ENCODE measurements around the gene TRUB2. TPM values are rescaled to one million over a fixed set of nuclear protein-coding genes. Genes with fewer than 3 reads are reported as not detected.

TRUB2 gene
- total and polyA plus RNA-seq, 2 of the 8 experiments (the other 6 are each of a cell fraction or from before 2014, with no cell fraction given), result 20.7 to 37.8 TPM

DNA sequence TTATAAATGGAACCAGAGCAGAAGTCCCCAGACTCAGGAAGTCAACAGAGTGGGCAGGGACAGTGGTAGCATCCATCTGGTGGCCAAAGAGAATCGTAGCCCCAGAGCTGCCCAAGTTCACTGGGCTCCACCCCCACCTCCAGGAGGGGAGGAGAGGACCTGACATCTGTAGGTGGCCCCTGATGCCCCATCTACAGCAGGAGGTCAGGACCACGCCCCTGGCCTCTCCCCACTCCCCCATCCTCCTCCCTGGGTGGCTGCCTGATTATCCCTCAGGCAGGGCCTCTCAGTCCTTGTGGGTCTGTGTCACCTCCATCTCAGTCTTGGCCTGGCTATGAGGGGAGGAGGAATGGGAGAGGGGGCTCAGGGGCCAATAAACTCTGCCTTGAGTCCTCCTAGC is 38.6 kb upstream of the TRUB2 start:
- H4K8ac ChIP-seq (ENCODE audit: extremely low read depth, insufficient read depth, low read length), result no peak overlapping the region
- H3K4ac ChIP-seq (replicated peaks; ENCODE audit: insufficient read length, low read depth, low read length), result no peak overlapping the region
- H3K23me2 ChIP-seq (ENCODE audit: low read depth, low read length), result peaks cover 3% of the 10 kb centered on the region; the same call in 1 of the 2 replicates
- H3K79me1 ChIP-seq (ENCODE audit: low read depth, low read length), result no peaks in the 10 kb centered on the region
- H2BK20ac ChIP-seq (ENCODE audit: low read length), result no peak overlapping the region
- no peak overlapping the region for H2BK12ac ChIP-seq (ENCODE audit: low read depth, low read length)
- H3K36me3 ChIP-seq (ENCODE audit: control insufficient read depth in 2 of 4, insufficient read depth in 4 of 4, low read length in 3 of 4), result no peaks in the 10 kb centered on the region; a peak in 1 of 8 replicates
- no peak overlapping the region for H4K5ac ChIP-seq (ENCODE audit: insufficient read length, low read depth, low read length)
- H2BK120ac ChIP-seq (replicated peaks; ENCODE audit: low read depth, low read length), result no peak overlapping the region
- no peak overlapping the region for H3K4me3 ChIP-seq (ENCODE audit: extremely low read depth in 1 of 4, insufficient read depth in 2 of 4, low read depth in 3 of 4, low read length in 4 of 4)
- H3K18ac ChIP-seq (ENCODE audit: extremely low read depth, low read length), result no peak overlapping the region
- H3K9ac ChIP-seq (replicated peaks in 1 of 4; ENCODE audit: extremely low read depth in 1 of 4, low read depth in 3 of 4, low read length in 3 of 4), result no peak overlapping the region
- WGBS, 2 experiments (ENCODE audit: extremely low coverage in 1 of 2, insufficient coverage in 1 of 2, insufficient read length in 1 of 2, insufficient replicate concordance in 2 of 2, low coverage in 1 of 2, low lambda C conversion rate in 2 of 2, missing lambda C conversion rate in 1 of 2), result 78% methylated on average over 1 of the region's 2 CpGs; no CpG with 5 or more reads in 1 of the 2 experiments
- H4K20me1 ChIP-seq (replicated peaks in 1 of 2; ENCODE audit: control insufficient read depth in 1 of 2, insufficient read depth in 2 of 2, low read length in 2 of 2), result peaks cover 4 to 10% of the 10 kb centered on the region in 2 experiments
- no peaks in the 10 kb centered on the region for H3K79me2 ChIP-seq (ENCODE audit: control insufficient read depth in 1 of 2, insufficient read depth in 2 of 2, low read length in 2 of 2)
- H3K27ac ChIP-seq (ENCODE audit: low read depth, low read length), result no peak overlapping the region
- H2AK5ac ChIP-seq (ENCODE audit: low read depth, low read length), result no peak overlapping the region
- peaks cover 15 to 42% (median 32%) of the 10 kb centered on the region in 4 experiments for H3K27me3 ChIP-seq (replicated peaks in 1 of 4; ENCODE audit: control insufficient read depth in 3 of 4, extremely low read depth in 1 of 4, insufficient read depth in 3 of 4, low read length in 3 of 4)
- POLR2A ChIA-PET (ENCODE audit: partially characterized antibody), result interaction anchor here (1.7 to 6.3 kb wide), 7 partner anchors 11 to 76 kb away, joined by 3 to 92 read pairs (median 5); partner anchors contain the start of gene CERCAM
- no peaks in the 10 kb centered on the region for H3K9me3 ChIP-seq (ENCODE audit: insufficient read depth in 2 of 2, low read depth in 1 of 2, low read length in 1 of 2)
- DNase-seq (ENCODE audit: low read depth in 1 of 2, low spot score in 2 of 2) (no peak), FAIRE-seq (no peak)
- no peak overlapping the region for H3K14ac ChIP-seq (ENCODE audit: insufficient read length)
- H3K4me1 ChIP-seq (replicated peaks in 1 of 4; ENCODE audit: control insufficient read depth in 3 of 4, insufficient read depth in 4 of 4, low read length in 3 of 4), result peaks cover 5 to 20% (median 10%) of the 10 kb centered on the region in 4 experiments
- no peak overlapping the region for H2BK5ac ChIP-seq (ENCODE audit: low read depth, low read length)
- no peak overlapping the region for H3K4me2 ChIP-seq (ENCODE audit: insufficient read depth in 1 of 2, low read depth in 2 of 2, low read length in 2 of 2)
- H3K56ac ChIP-seq (replicated peaks; ENCODE audit: insufficient read length, low read depth, low read length), result no peak overlapping the region
- CTCF ChIA-PET (ENCODE audit: partially characterized antibody), result interaction anchor here (0.5 to 25.1 kb wide), 14 partner anchors 8 to 340 kb away, joined by 3 to 544 read pairs (median 14); partner anchors contain the start of genes CERCAM and URM1
- H2BK15ac ChIP-seq (ENCODE audit: low read length), result no peak overlapping the region
- H3K23ac ChIP-seq (ENCODE audit: insufficient read length), result no peak overlapping the region
- H4K91ac ChIP-seq (replicated peaks; ENCODE audit: insufficient read length, low read length), result no peak overlapping the region
- H2AFZ ChIP-seq (ENCODE audit: low read length), result no peak overlapping the region
- TF ChIP-seq, protein P1, sequence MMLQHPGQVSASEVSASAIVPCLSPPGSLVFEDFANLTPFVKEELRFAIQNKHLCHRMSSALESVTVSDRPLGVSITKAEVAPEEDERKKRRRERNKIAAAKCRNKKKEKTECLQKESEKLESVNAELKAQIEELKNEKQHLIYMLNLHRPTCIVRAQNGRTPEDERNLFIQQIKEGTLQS (IDR thresholded peaks at IDR 0.05; ENCODE audit: insufficient read depth, low read depth, low read length), result no peak
- TF ChIP-seq CTCF (IDR thresholded peaks at IDR 0.05; ENCODE audit: control extremely low read depth in 1 of 3, insufficient read depth in 1 of 3, low read depth in 1 of 3, low read length in 3 of 3), result no peak
- TF ChIP-seq HDAC2 (IDR thresholded peaks at IDR 0.05; ENCODE audit: borderline replicate concordance in 1 of 2, low read depth in 2 of 2, low read length in 2 of 2), result no peak
- TF ChIP-seq USF2 (IDR thresholded peaks at IDR 0.05; ENCODE audit: low read length), result no peak
- TF ChIP-seq YY1 (IDR thresholded peaks at IDR 0.05; ENCODE audit: low read depth, low read length), result no peak
- TF ChIP-seq SIX5 (IDR thresholded peaks at IDR 0.05; ENCODE audit: low read depth, low read length), result no peak
- TF ChIP-seq POLR2A (IDR thresholded peaks at IDR 0.05; ENCODE audit: control extremely low read depth in 1 of 2, low read depth in 2 of 2, low read length in 2 of 2), result no peak
- no peak for TF ChIP-seq FOSL1 (IDR thresholded peaks at IDR 0.05; ENCODE audit: insufficient read depth, low read depth, low read length)
- no peak for TF ChIP-seq EGR1 (IDR thresholded peaks at IDR 0.05; ENCODE audit: borderline replicate concordance, low read depth, low read length)
